GM19452 (cell line): ENCODE results near the gene PMF1.
"Not testable (repeated sequence)": the region's sequence is repeated elsewhere in the genome, so short reads cannot be mapped to it uniquely, and the experiment has no call there.

Source experiments
- ATAC-seq: cut with Tn5 transposase; IDR thresholded peaks from one replicate; pipeline ENCODE4 v1.9.1; 2021; ENCODE audit not compliant: unreplicated experiment

Gene PMF1

GRCh38 chr1:156195853-156196252 lies 17.0 kb upstream of the PMF1 start:
- ATAC-seq: no peak

DNA sequence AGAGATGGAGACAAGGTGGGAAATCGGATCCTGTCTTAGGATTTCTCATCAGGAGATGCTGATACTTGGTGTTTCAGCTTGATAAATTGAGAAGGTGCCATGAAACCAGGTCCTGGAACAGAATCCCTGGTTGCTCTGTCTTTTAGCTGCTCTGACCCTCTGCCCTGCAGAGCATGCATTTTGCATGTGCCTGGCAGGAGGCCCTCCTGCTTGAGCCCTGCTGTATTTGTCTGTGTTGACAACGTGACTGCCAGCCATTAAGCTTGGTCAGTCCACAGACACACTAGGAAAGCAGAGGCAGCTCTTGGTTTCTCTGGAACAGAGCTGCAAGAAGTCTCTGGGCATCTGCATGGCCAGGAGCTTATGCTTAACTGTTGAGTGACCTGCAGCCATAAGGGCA lies 16.4 kb upstream of the PMF1 start:
- no peak for ATAC-seq

- ATAC-seq: no peak
Measured at GRCh38 chr1:156198831-156199349, 13.9 kb upstream of the PMF1 start.

- ATAC-seq: no peak
Measured at GRCh38 chr1:156200044-156200443, 12.8 kb upstream of the PMF1 start.

GRCh38 chr1:156203331-156203730 lies 9.5 kb upstream of the PMF1 start:
- no peak for ATAC-seq

GRCh38 chr1:156204686-156205085 lies 8.1 kb upstream of the PMF1 start:
- ATAC-seq: no peak

DNA sequence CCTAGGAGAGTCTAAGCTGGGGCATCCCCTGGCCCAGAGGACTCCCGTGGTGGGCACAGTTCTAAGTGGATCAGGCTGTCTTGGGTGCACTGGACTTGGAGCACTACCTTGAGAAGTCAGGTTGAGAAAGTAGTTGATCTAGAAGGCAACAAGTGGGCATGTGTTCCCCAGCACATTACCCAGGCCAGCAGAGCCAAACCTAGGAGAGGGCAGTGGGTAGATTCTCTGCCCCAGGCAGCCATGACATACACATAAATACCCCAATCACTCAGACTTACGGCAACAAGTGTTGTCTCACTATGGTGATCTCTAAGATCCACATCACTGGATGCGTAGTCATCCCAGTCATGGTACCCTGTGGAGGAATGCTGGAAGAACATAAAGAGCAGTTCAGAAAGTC lies 1.6 kb upstream of the PMF1 start:
- ATAC-seq: no peak

GRCh38 chr1:156212130-156212529 lies 677 bp upstream of the PMF1 start:
- no peak for ATAC-seq

- ATAC-seq: no peak
Measured at GRCh38 chr1:156213644-156213966, 798 bp downstream of the PMF1 start.

- ATAC-seq: no peak
Measured at GRCh38 chr1:156214024-156214748, 1.4 kb downstream of the PMF1 start.

DNA sequence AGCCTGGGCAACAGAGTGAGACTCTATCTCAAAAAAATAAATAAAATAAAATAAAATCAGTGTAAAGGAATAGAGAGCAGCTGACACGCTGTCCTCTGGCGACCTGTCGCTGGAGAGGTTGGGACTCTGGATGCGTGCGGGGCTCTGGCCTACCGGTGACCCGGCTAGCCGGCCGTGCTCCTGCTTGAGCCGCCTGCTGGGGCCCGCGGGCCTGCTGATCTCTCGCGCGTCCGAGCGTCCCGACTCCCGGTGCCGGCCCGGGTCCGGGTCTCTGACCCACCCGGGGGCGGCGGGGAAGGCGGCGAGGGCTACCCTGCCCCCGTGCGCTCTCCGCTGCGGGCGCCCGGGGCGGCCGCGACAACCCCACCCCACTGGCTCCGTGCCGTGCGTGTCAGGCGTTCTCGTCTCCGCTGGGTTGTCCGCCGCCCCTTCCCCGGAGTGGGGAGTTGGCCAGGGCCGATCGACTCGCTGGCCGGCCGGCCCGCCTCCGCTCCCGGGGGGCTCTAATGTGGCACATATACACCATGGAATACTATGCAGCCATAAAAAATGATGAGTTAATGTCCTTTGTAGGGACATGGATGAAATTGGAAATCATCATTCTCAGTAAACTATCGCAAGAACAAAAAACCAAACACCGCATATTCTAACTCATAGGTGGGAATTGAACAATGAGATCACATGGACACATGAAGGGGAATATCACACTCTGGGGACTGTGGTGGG lies 3.7 kb downstream of the PMF1 start:
- ATAC-seq: not testable (repeated sequence)

DNA sequence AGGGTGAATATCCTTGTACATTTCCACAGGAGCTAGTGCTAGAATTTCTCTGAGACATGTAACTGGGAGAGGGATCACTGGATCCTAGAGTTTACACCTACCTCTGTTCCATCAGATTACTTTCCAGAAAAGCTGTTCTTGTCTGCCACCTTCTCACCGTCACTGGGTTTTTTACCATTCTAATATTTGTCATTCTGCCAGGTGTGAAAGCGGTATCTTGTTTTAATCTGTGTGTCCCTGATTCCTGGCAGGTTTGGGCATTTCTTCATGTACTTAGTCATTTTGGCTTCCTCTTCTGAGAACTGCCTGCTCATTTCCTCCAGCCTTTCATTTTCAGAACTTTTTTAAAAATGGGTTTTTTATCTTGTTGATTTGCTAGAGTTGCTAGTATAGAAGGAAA lies 5.1 kb downstream of the PMF1 start:
- no peak for ATAC-seq

DNA sequence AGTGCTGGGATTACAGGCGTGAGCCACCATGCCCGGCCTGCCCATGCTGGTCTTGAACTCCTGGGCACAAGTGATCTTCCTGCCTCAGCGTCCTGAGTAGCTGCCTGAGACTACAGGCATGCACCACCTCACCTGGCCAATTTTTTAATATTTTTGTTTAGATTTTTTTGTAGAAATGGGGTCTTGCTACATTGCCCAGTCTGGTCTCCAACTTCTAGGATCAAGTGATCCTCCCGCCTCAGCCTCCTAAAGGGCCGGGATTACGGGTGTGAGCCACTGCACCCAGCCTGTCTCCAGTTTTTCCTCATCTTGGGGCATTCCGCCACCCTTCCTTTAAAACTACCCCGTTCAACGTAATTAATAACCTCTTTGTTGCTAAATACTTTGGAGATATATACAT lies 7.4 kb downstream of the PMF1 start:
- ATAC-seq: no peak

- ATAC-seq: no peak
Measured at GRCh38 chr1:156221986-156222692, 9.3 kb downstream of the PMF1 start.

DNA sequence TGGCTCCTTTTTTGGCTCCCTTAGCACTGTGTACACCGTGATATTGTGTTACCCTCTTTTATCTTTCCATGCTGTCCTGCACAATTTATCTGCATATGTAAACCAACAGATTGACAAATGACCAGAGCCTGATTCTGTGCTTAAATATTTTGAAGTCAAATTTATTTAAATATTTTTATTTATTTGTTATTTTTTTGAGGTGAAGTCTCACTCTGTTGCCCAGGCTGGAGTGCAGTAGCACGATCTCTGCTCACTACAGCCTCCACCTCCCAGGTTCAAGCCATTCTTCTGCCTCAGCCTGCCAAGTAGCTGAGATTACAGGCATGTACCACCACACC lies 12.8 kb downstream of the PMF1 start:
- ATAC-seq: no peak

DNA sequence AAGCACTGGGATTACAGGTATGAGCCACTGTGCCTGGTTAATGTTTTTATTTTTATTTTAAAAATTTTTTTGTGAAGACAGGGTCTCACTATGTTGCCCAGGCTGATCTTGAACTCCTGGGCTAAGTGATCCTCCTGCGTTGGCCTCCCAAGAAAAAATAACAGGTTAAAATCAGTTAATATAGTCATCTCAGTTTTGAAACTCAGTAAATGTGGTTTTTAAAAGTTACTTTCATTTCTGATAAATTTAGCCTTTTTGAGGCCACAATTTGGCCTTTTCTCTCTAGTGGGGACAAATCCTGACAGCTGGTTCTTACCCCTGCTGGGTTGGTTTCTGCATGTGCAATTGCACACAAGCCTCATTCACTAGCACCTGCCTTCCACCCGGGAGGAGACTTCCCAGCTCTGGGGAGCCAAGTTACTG lies 13.3 kb downstream of the PMF1 start:
- peak; percentile 59 for ATAC-seq

GRCh38 chr1:156226782-156227181 lies 14.0 kb downstream of the PMF1 start:
- peak; percentile 2 for ATAC-seq

GRCh38 chr1:156228501-156228900 lies 15.7 kb downstream of the PMF1 start:
- no peak for ATAC-seq

DNA sequence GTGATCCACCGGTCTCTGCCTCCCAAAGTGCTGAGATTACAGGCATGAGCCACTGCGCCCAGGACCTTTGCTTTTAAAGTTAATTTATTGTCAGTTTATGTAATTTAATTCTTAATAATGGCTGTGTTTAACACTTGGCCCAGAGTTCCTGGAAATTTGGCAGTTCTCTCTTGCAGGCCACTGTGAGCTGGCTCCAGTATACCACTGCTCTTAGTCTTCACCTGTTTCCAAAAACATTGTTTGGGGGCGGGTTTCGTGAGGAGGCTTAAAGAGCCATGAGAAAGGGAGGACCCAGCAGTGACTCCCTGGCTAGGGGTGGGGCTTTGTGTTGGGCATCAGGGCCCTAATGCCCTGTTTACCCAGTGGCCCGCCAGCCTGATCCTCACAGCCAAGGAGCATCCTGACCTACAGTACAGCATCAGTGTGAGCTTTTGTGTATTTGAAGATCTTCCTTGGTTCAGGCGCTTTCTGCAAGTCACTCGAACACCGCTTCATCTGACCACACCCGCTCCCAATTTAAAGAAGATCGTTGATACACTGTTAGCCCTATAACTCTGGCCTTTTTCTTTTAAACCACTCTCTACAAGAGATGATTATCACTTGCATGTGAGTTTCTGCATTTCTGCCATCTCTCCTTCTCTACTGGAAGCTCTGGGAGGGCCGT lies 17.1 kb downstream of the PMF1 start:
- no peak for ATAC-seq

GRCh38 chr1:156230473-156230837 lies 17.6 kb downstream of the PMF1 start:
- no peak for ATAC-seq

- no peak for ATAC-seq
Measured at GRCh38 chr1:156232201-156232894, 19.5 kb downstream of the PMF1 start.
